MM.1S (cell line): ENCODE measurements around the gene CASKIN1.

Experiments used
- DNase-seq: peaks from one replicate; pipeline ENCODE4 v3.0.0-alpha.2; 2015
- H2AFZ ChIP-seq: fragments of 300-600 bp; sonication (generic); 2 replicates; pipeline ENCODE4 v1.6.0; 2016; ENCODE audit warnings: antibody characterized with exemption, low read length
- H3F3A ChIP-seq: fragments of 300-600 bp; sonication (generic); 2 replicates; pipeline ENCODE4 v1.6.1; 2016; ENCODE audit warnings: mild to moderate bottlenecking, antibody characterized with exemption, low read length, moderate library complexity, mixed read lengths; ENCODE audit not compliant: insufficient read depth
- H3K27ac ChIP-seq: fragments of 300-600 bp; sonication (generic); 2 replicates; pipeline ENCODE4 v1.5.1; 2016; ENCODE audit warnings: mild to moderate bottlenecking, low read length
- H3K27me3 ChIP-seq: fragments of 300-600 bp; sonication (generic); replicated peaks from 2 replicates; pipeline ENCODE4 v1.6.0; 2016; ENCODE audit warnings: low read length; ENCODE audit not compliant: insufficient read depth
- H3K36me3 ChIP-seq: fragments of 300-600 bp; sonication (generic); replicated peaks from 2 replicates; pipeline ENCODE4 v1.6.1; 2016; ENCODE audit warnings: mild to moderate bottlenecking, low read length, mixed read lengths; ENCODE audit not compliant: insufficient read depth
- H3K4me1 ChIP-seq: fragments of 300-600 bp; sonication (generic); 2 replicates; pipeline ENCODE4 v1.6.1; 2016; ENCODE audit warnings: low read length, mixed read lengths
- H3K4me2 ChIP-seq: fragments of 300-600 bp; sonication (generic); 2 replicates; pipeline ENCODE4 v1.6.0; 2016; ENCODE audit warnings: low read depth, low read length
- H3K4me3 ChIP-seq: fragments of 300-600 bp; sonication (generic); 2 replicates; pipeline ENCODE4 v1.5.1; 2016; ENCODE audit warnings: low read length, mixed read lengths
- H3K79me2 ChIP-seq: fragments of 300-600 bp; sonication (generic); 2 replicates; pipeline ENCODE4 v1.6.1; 2016; ENCODE audit warnings: mixed run types, low read length, mixed read lengths
- H3K9ac ChIP-seq: fragments of 300-600 bp; sonication (generic); 2 replicates; pipeline ENCODE4 v1.6.1; 2016; ENCODE audit warnings: low read length, mixed read lengths
- H3K9me2 ChIP-seq: fragments of 300-600 bp; sonication (generic); replicated peaks from 2 replicates; pipeline ENCODE4 v1.6.1; 2016; ENCODE audit warnings: mild to moderate bottlenecking, low read length, mixed read lengths; ENCODE audit not compliant: insufficient read depth
- H3K9me3 ChIP-seq: fragments of 300-600 bp; sonication (generic); replicated peaks from 2 replicates; pipeline ENCODE4 v1.6.1; 2016; ENCODE audit warnings: mild to moderate bottlenecking, low read length, mixed read lengths; ENCODE audit not compliant: insufficient read depth
- H4K20me1 ChIP-seq: fragments of 300-600 bp; sonication (generic); 2 replicates; pipeline ENCODE4 v1.6.1; 2016; ENCODE audit warnings: mild to moderate bottlenecking, low read length, moderate library complexity, mixed read lengths; ENCODE audit not compliant: insufficient read depth
- EZH2 ChIP-seq: fragments of 300-600 bp; sonication (generic); optimal IDR thresholded peaks from 2 replicates; pipeline ENCODE3; 2017; ENCODE audit warnings: low read depth, mild to moderate bottlenecking, antibody characterized with exemption, low read length, mixed read lengths
- EZH2phosphoT487 ChIP-seq: fragments of 300-600 bp; sonication (generic); IDR thresholded peaks from 2 replicates; pipeline ENCODE4 v1.6.1; 2018; ENCODE audit warnings: antibody characterized with exemption, low read length
- TF ChIP-seq, protein P1 (sequence below): fragments of 300-600 bp; sonication (generic); IDR thresholded peaks from 2 replicates; pipeline ENCODE4 v1.5.1; 2016; ENCODE audit warnings: antibody characterized with exemption, low read length, mixed read lengths

The CASKIN1 gene

GRCh38 chr16:2176047-2176446 lies 20.4 kb downstream of the CASKIN1 start:
- H3K79me2 ChIP-seq = no peaks in the 10 kb centered on the region
- no peaks in the 10 kb centered on the region for H3K9me3 ChIP-seq
- H3K9ac ChIP-seq = no peak overlapping the region
- no peak overlapping the region for H3K27ac ChIP-seq
- H2AFZ ChIP-seq = no peak overlapping the region
- no peaks in the 10 kb centered on the region for H3K36me3 ChIP-seq
- no peak overlapping the region for H3K4me2 ChIP-seq
- TF ChIP-seq, protein P1, sequence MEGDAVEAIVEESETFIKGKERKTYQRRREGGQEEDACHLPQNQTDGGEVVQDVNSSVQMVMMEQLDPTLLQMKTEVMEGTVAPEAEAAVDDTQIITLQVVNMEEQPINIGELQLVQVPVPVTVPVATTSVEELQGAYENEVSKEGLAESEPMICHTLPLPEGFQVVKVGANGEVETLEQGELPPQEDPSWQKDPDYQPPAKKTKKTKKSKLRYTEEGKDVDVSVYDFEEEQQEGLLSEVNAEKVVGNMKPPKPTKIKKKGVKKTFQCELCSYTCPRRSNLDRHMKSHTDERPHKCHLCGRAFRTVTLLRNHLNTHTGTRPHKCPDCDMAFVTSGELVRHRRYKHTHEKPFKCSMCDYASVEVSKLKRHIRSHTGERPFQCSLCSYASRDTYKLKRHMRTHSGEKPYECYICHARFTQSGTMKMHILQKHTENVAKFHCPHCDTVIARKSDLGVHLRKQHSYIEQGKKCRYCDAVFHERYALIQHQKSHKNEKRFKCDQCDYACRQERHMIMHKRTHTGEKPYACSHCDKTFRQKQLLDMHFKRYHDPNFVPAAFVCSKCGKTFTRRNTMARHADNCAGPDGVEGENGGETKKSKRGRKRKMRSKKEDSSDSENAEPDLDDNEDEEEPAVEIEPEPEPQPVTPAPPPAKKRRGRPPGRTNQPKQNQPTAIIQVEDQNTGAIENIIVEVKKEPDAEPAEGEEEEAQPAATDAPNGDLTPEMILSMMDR = no peak
- no peak for TF ChIP-seq EZH2
- no peak for TF ChIP-seq EZH2phosphoT487
- no peak overlapping the region for H3K4me3 ChIP-seq
- no peak for DNase-seq
- H3K4me1 ChIP-seq = no peaks in the 10 kb centered on the region
- no peaks in the 10 kb centered on the region for H3K9me2 ChIP-seq
- no peaks in the 10 kb centered on the region for H4K20me1 ChIP-seq
- no peaks in the 10 kb centered on the region for H3K27me3 ChIP-seq
- H3F3A ChIP-seq = no peaks in the 10 kb centered on the region

- no peak overlapping the region for H3K9ac ChIP-seq
- H4K20me1 ChIP-seq = no peaks in the 10 kb centered on the region
- H3K4me1 ChIP-seq = no peaks in the 10 kb centered on the region
- no peaks in the 10 kb centered on the region for H3K36me3 ChIP-seq
- no peaks in the 10 kb centered on the region for H3K9me3 ChIP-seq
- no peaks in the 10 kb centered on the region for H3K9me2 ChIP-seq
- no peak overlapping the region for H3K4me2 ChIP-seq
- H3K27ac ChIP-seq = no peak overlapping the region
- H2AFZ ChIP-seq = no peak overlapping the region
- TF ChIP-seq EZH2phosphoT487 (no peak), EZH2 (no peak)
- TF ChIP-seq, protein P1 = no peak
- H3K27me3 ChIP-seq = no peaks in the 10 kb centered on the region
- H3F3A ChIP-seq = no peaks in the 10 kb centered on the region
- no peak for DNase-seq
- H3K4me3 ChIP-seq = no peak overlapping the region
- H3K79me2 ChIP-seq = no peaks in the 10 kb centered on the region
Measured at GRCh38 chr16:2175454-2175853, 21.0 kb downstream of the CASKIN1 start.

GRCh38 chr16:2174396-2175131 lies 21.8 kb downstream of the CASKIN1 start:
- Histone ChIP-seq H3K9me3 (no peaks in the 10 kb centered on the region), H3K79me2 (no peaks in the 10 kb centered on the region), H4K20me1 (no peaks in the 10 kb centered on the region), H2AFZ (no peak overlapping the region), H3K36me3 (no peaks in the 10 kb centered on the region), H3K9me2 (no peaks in the 10 kb centered on the region), H3K4me3 (no peak overlapping the region), H3K9ac (no peak overlapping the region), H3K4me2 (no peak overlapping the region), H3K27ac (no peak overlapping the region), H3K4me1 (no peaks in the 10 kb centered on the region), H3F3A (no peaks in the 10 kb centered on the region), H3K27me3 (no peaks in the 10 kb centered on the region)
- no peak for DNase-seq
- TF ChIP-seq EZH2 (no peak), EZH2phosphoT487 (no peak)
- TF ChIP-seq, protein P1 = no peak
